Measurements from ENCODE around the gene SMOC2. TPM values are rescaled to one million over a fixed set of nuclear protein-coding genes. Genes with fewer than 3 reads are reported as not detected.
A peak's percentile ranks its signal among the peaks of the same experiment; 100 is the strongest.

SMOC2 gene
- total RNA-seq, 1 donor from 2014 or later: 102 TPM

DNA sequence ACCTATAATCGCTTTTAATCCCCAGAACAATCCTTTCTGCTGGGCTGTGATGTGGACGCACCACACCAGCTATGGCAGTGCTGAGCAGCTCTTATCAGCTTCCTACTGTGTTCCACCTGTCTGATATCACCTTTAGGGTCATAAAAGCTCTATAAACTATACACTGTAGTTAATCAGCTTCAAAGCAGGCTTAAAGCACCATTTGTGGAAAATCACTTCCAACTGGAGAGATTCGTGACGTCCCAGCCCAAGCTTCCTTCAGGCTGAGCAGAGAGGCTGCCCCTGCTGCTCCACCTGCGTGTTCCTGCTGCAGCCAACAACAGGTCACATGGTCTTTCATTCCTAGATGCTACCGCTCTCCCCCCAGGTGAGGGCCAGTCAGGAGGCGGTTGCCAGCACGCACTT, 156.5 kb downstream of the SMOC2 start:
- peaks cover 0 to 10% of the 10 kb centered on the region in 2 donors for H3K4me1 ChIP-seq
- H3K36me3 ChIP-seq: peaks cover 12 to 30% of the 10 kb centered on the region in 2 donors
- no peak overlapping the region for H3K4me3 ChIP-seq
- H3K27me3 ChIP-seq: no peaks in the 10 kb centered on the region
- TF ChIP-seq, protein P1, sequence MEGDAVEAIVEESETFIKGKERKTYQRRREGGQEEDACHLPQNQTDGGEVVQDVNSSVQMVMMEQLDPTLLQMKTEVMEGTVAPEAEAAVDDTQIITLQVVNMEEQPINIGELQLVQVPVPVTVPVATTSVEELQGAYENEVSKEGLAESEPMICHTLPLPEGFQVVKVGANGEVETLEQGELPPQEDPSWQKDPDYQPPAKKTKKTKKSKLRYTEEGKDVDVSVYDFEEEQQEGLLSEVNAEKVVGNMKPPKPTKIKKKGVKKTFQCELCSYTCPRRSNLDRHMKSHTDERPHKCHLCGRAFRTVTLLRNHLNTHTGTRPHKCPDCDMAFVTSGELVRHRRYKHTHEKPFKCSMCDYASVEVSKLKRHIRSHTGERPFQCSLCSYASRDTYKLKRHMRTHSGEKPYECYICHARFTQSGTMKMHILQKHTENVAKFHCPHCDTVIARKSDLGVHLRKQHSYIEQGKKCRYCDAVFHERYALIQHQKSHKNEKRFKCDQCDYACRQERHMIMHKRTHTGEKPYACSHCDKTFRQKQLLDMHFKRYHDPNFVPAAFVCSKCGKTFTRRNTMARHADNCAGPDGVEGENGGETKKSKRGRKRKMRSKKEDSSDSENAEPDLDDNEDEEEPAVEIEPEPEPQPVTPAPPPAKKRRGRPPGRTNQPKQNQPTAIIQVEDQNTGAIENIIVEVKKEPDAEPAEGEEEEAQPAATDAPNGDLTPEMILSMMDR (IDR thresholded peaks at IDR 0.05): no peak
- intact Hi-C loops (cut with DNase I): no loop called here
- no peak overlapping the region for H3K27ac ChIP-seq
- no peaks in the 10 kb centered on the region for H3K9me3 ChIP-seq
- DNase-seq (ENCODE audit: low spot score in 2 of 2): no peak

DNA sequence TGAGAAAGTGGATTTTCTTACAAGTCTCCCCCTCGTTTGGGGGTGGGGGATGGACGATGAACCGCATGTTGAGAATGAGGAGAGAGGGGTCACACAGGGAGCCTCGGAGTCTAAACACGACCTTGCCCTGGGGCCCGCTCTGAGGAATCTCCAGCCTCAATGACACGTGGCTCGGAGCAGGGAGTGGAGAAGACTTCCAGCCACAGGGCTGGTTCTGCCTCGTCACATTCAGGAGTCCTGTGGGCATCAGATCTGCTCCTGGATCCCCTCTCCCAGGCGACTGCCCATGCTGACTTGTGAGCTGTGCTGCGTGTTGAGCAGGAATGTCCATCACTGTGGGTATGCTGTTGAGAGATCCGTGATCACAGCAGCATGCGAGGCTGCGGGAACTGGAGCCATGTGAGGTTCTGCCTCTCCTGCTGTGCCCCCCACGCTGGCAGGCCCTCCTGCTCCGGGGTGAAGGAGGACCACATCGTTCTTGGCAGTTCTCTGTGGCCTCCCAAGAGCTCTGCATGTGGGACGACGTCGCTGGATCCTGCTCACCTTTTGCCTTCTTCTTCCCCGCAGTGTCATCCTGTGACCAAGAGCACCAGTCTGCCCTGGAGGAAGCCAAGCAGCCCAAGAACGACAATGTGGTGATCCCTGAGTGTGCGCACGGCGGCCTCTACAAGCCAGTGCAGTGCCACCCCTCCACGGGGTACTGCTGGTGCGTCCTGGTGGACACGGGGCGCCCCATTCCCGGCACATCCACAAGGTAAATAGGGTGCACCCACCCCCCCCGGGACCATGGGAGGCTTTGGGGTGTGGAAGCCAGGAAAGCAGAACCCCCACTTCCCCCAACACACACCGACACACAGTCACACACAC, 157.5 kb downstream of the SMOC2 start:
- TF ChIP-seq, protein P1 (IDR thresholded peaks at IDR 0.05): no peak
- DNase-seq (ENCODE audit: low spot score in 2 of 2): no peak
- intact Hi-C loops (cut with DNase I): no loop called here

GRCh38 chr6:168599118-168599494, 158.1 kb downstream of the SMOC2 start:
- TF ChIP-seq, protein P1 (IDR thresholded peaks at IDR 0.05): no peak
- no peak overlapping the region for H3K4me3 ChIP-seq
- intact Hi-C loops (cut with DNase I): no loop called here
- H3K36me3 ChIP-seq: peaks cover 20 to 38% of the 10 kb centered on the region in 2 donors
- H3K4me1 ChIP-seq: peaks cover 0 to 10% of the 10 kb centered on the region in 2 donors
- DNase-seq (ENCODE audit: low spot score in 2 of 2): no peak
- H3K9me3 ChIP-seq: no peaks in the 10 kb centered on the region
- H3K27me3 ChIP-seq: no peaks in the 10 kb centered on the region
- no peak overlapping the region for H3K27ac ChIP-seq

More for the DNA sequence above, 157.5 kb downstream of the SMOC2 start:
- Histone ChIP-seq H3K27ac (no peak overlapping the region), H3K36me3 (peaks cover 14 to 32% of the 10 kb centered on the region in 2 donors), H3K27me3 (no peaks in the 10 kb centered on the region), H3K9me3 (no peaks in the 10 kb centered on the region), H3K4me3 (no peak overlapping the region), H3K4me1 (peaks cover 0 to 10% of the 10 kb centered on the region in 2 donors)

DNA sequence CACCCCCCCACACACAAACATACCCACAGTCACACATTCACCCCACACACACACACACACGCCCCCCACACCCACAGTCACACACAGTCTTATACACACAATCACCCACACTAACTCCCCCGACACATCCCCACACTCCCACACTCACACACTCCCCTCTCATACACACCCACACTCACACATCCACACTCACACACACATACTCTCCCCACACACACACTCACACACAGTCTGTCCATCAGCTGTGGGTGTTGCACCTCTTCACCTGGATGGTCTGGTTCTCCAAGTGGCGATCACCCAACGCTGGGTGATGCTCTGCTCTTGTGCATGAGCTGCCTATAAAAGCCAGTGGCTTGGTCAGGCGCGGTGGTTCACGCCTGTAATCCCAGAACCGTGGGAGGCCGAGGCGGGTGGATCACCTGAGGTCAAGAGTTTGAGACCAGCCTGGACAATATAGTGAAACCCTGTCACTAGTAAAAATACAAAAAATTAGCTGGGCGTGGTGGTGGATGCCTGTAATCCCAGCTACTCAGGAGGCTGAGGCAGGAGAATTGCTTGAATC, 158.9 kb downstream of the SMOC2 start:
- Histone ChIP-seq H3K4me3 (no peak overlapping the region), H3K4me1 (peaks cover 0 to 10% of the 10 kb centered on the region in 2 donors), H3K36me3 (peaks cover 21 to 39% of the 10 kb centered on the region in 2 donors), H3K27me3 (no peaks in the 10 kb centered on the region), H3K9me3 (no peaks in the 10 kb centered on the region), H3K27ac (no peak overlapping the region)
- TF ChIP-seq, protein P1 (IDR thresholded peaks at IDR 0.05): no peak
- intact Hi-C loops (cut with DNase I): no loop called here
- DNase-seq (ENCODE audit: low spot score in 2 of 2): no peak

DNA sequence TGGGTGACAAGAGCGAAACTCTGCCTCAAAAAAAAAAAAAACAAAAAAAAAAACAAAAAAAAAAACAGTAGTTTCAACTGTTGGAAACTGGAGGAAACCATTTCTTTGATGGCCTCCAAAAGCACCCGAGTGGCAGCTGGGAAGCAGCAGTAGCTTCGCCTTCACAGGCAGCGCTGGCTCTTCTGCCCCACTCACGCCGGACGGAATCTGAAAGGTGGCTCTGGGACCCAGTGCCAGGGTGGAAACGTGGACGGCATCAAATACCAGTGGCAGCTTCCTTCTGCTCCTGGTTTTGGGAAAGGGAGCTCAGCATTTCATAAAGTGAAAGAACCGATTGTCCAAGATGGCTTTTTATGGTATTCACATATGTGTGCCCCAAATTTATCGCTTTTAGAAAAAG, 159.4 kb downstream of the SMOC2 start:
- Histone ChIP-seq H3K27ac (peak overlapping the region; percentile 56 to 74), H3K4me1 (peaks cover 0 to 10% of the 10 kb centered on the region in 2 donors), H3K4me3 (no peak overlapping the region), H3K36me3 (peaks cover 19 to 41% of the 10 kb centered on the region in 2 donors), H3K27me3 (no peaks in the 10 kb centered on the region), H3K9me3 (no peaks in the 10 kb centered on the region)
- DNase-seq (ENCODE audit: low spot score in 2 of 2): no peak
- TF ChIP-seq, protein P1 (IDR thresholded peaks at IDR 0.05): no peak
- intact Hi-C loops (cut with DNase I): no loop called here

Data from ascending aorta (tissue), 2 donors.